IMR-90 (cell line): Measurements from ENCODE around the gene RHOT2. TPM values are rescaled to one million over a fixed set of nuclear protein-coding genes. Genes with fewer than 3 reads are reported as not detected.

Source experiments
- ATAC-seq: fragments of 200-7000 bp; cut with Tn5 transposase; 2 replicates; pipeline ENCODE4 v1.9.1; 2020; ENCODE audit warnings: low read depth, mild to moderate bottlenecking, moderate library complexity
- BruUV-seq: library from RNA; stranded (reverse); fragments of 400-500 nt; replicated peaks from 2 replicates; lab custom pipeline; 2021; lab: Mats Ljungman, UMichigan
- CTCF ChIA-PET: fragments of 300-600 bp; formaldehyde crosslinking; extraction: SDS; loops from one replicate; lab custom pipeline; 2021; ENCODE audit warnings: antibody characterized with exemption; lab: Yijun Ruan, JAX
- POLR2A ChIA-PET: fragments of 300-600 bp; sonication (Branson Sonifier 250); formaldehyde crosslinking; loops from one replicate; lab custom pipeline; 2022; ENCODE audit warnings: antibody characterized with exemption; ENCODE audit not compliant: unreplicated experiment; lab: Charles Lee
- DNase-seq: peaks from one replicate; pipeline ENCODE4 v3.0.0; 2013
- H2AFZ ChIP-seq: replicated peaks from 2 replicates; pipeline ENCODE3; 2013; ENCODE audit warnings: low read length, mild to moderate bottlenecking; ENCODE audit not compliant: poor library complexity
- H2AK5ac ChIP-seq: 2 replicates; pipeline ENCODE4 v1.6.1; 2013; ENCODE audit warnings: low read depth, low read length, inconsistent platforms
- H2AK9ac ChIP-seq: replicated peaks from 2 replicates; pipeline ENCODE3; 2013; ENCODE audit warnings: mild to moderate bottlenecking, low read depth, low read length, moderate library complexity; ENCODE audit not compliant: poor library complexity
- H2BK120ac ChIP-seq: 2 replicates; pipeline ENCODE4 v1.6.1; 2013; ENCODE audit warnings: low read depth, low read length, inconsistent platforms
- H2BK15ac ChIP-seq: 3 replicates; pipeline ENCODE4 v1.6.1; 2013; ENCODE audit warnings: low read depth, low read length, inconsistent platforms
- H2BK20ac ChIP-seq: 2 replicates; pipeline ENCODE4 v1.6.1; 2013; ENCODE audit warnings: low read depth, mild to moderate bottlenecking, inconsistent platforms, low read length, moderate library complexity
- H2BK5ac ChIP-seq: 2 replicates; pipeline ENCODE4 v1.6.1; 2013; ENCODE audit warnings: mild to moderate bottlenecking, low read depth, low read length, inconsistent platforms; ENCODE audit not compliant: poor library complexity, severe bottlenecking
- H3K14ac ChIP-seq: replicated peaks from 2 replicates; pipeline ENCODE4 v1.6.1; 2013; ENCODE audit warnings: low read depth, low read length, inconsistent platforms
- H3K18ac ChIP-seq: 2 replicates; pipeline ENCODE4 v1.6.1; 2013; ENCODE audit warnings: low read depth, low read length, control low read depth
- H3K23ac ChIP-seq: 2 replicates; pipeline ENCODE4 v1.6.1; 2013; ENCODE audit warnings: low read depth, low read length, inconsistent platforms
- H3K27ac ChIP-seq: 2 replicates; pipeline ENCODE4 v1.5.1; 2013; ENCODE audit warnings: mild to moderate bottlenecking, control low read depth, low read length; ENCODE audit not compliant: insufficient read depth
- H3K27me3 ChIP-seq: 2 replicates; pipeline ENCODE4 v1.6.1; 2013; ENCODE audit warnings: low read length; ENCODE audit not compliant: control insufficient read depth, insufficient read depth
- H3K36me3 ChIP-seq: 2 replicates; pipeline ENCODE4 v1.6.1; 2013; ENCODE audit warnings: low read length, mixed read lengths; ENCODE audit not compliant: control insufficient read depth, insufficient read depth
- H3K4ac ChIP-seq: 2 replicates; pipeline ENCODE4 v1.6.1; 2013; ENCODE audit warnings: low read depth, low read length, inconsistent platforms
- H3K4me1 ChIP-seq: 2 replicates; pipeline ENCODE4 v1.6.1; 2013; ENCODE audit warnings: low read length, mixed read lengths; ENCODE audit not compliant: control insufficient read depth, insufficient read depth
- H3K4me2 ChIP-seq: 2 replicates; pipeline ENCODE4 v1.6.1; 2013; ENCODE audit warnings: low read depth, mild to moderate bottlenecking, control low read depth, low read length, moderate library complexity
- H3K4me3 ChIP-seq: 2 replicates; pipeline ENCODE4 v1.5.1; 2013; ENCODE audit warnings: low read depth, mild to moderate bottlenecking, control low read depth, low read length, moderate library complexity; ENCODE audit not compliant: insufficient read depth
- H3K56ac ChIP-seq: 2 replicates; pipeline ENCODE4 v1.6.1; 2013; ENCODE audit warnings: low read length, inconsistent platforms; ENCODE audit not compliant: insufficient read depth; ENCODE audit errors: extremely low read depth
- H3K79me1 ChIP-seq, 2 experiments: 2 replicates each; pipeline ENCODE4 v1.6.1; 2013; ENCODE audit warnings: low read length in 2 of 2, inconsistent platforms in 1 of 2, low read depth in 1 of 2
- H3K9ac ChIP-seq: 2 replicates; pipeline ENCODE4 v1.6.1; 2013; ENCODE audit warnings: low read depth, low read length, control low read depth
- H3K9me1 ChIP-seq: 2 replicates; pipeline ENCODE4 v1.6.1; 2013; ENCODE audit warnings: low read length, inconsistent platforms; ENCODE audit not compliant: insufficient read depth
- H3K9me3 ChIP-seq: 2 replicates; pipeline ENCODE4 v1.6.1; 2013; ENCODE audit warnings: low read length; ENCODE audit not compliant: control insufficient read depth, insufficient read depth
- H4K20me1 ChIP-seq: 2 replicates; pipeline ENCODE4 v1.6.1; 2013; ENCODE audit warnings: low read length, inconsistent platforms; ENCODE audit not compliant: insufficient read depth
- H4K5ac ChIP-seq: 2 replicates; pipeline ENCODE4 v1.6.1; 2013; ENCODE audit warnings: mild to moderate bottlenecking, low read depth, low read length, control low read depth
- H4K8ac ChIP-seq, 2 experiments: 2 replicates each; pipeline ENCODE4 v1.6.1; 2013; ENCODE audit warnings: low read depth in 2 of 2, low read length in 2 of 2, control low read depth in 1 of 2, inconsistent platforms in 1 of 2
- H4K91ac ChIP-seq: 2 replicates; pipeline ENCODE4 v1.6.1; 2013; ENCODE audit warnings: low read depth, low read length, inconsistent platforms; ENCODE audit not compliant: insufficient read depth
- BHLHE40 ChIP-seq: fragments of 150-350 bp; IDR thresholded peaks from 2 replicates; pipeline ENCODE4 v1.6.1; 2016; ENCODE audit warnings: mild to moderate bottlenecking, low read depth, low read length
- FOS ChIP-seq: fragments of 150-350 bp; IDR thresholded peaks from 2 replicates; pipeline ENCODE4 v1.6.1; 2016; ENCODE audit warnings: low read depth, low read length
- MAFK ChIP-seq: IDR thresholded peaks from 2 replicates; pipeline ENCODE4 v1.6.1; 2012; ENCODE audit warnings: low read depth, low read length, improper control_type of control experiment
- MAZ ChIP-seq: IDR thresholded peaks from 2 replicates; pipeline ENCODE4 v1.6.1; 2012; ENCODE audit warnings: low read depth, mild to moderate bottlenecking, low read length, improper control_type of control experiment, moderate library complexity, borderline replicate concordance
- MXI1 ChIP-seq: IDR thresholded peaks from 2 replicates; pipeline ENCODE4 v1.6.1; 2012; ENCODE audit warnings: low read depth, mild to moderate bottlenecking, low read length, moderate library complexity, borderline replicate concordance
- NFE2L2 ChIP-seq: fragments of 150-350 bp; IDR thresholded peaks from 2 replicates; pipeline ENCODE4 v1.6.1; 2016; ENCODE audit warnings: low read depth, mild to moderate bottlenecking, low read length
- POLR2A ChIP-seq: IDR thresholded peaks from 2 replicates; pipeline ENCODE4 v1.6.1; 2012; ENCODE audit warnings: mild to moderate bottlenecking, low read depth, low read length
- RAD21 ChIP-seq: IDR thresholded peaks from 2 replicates; pipeline ENCODE4 v1.6.1; 2012; ENCODE audit warnings: low read length, improper control_type of control experiment
- RCOR1 ChIP-seq: IDR thresholded peaks from 2 replicates; pipeline ENCODE4 v1.6.1; 2012; ENCODE audit warnings: mild to moderate bottlenecking, low read length, improper control_type of control experiment; ENCODE audit not compliant: insufficient replicate concordance
- RFX5 ChIP-seq: IDR thresholded peaks from 2 replicates; pipeline ENCODE4 v1.8.0; 2012; ENCODE audit warnings: low read depth, mild to moderate bottlenecking, low read length, moderate library complexity
- WGBS, 2 experiments: methylation state at CpG; one replicate each; pipeline versions ENCODE4 v1.1.5 to v1.1.7; 2013; ENCODE audit warnings: missing lambda C conversion rate in 2 of 2; ENCODE audit not compliant: insufficient read length in 1 of 2; ENCODE audit errors: extremely low coverage in 2 of 2; 5-methylcytosine and 5-hydroxymethylcytosine counted together
- dilution Hi-C: fragments of 300-500 bp; cut with HindIII; formaldehyde crosslinking; loops from one replicate; pipeline ENCODE4 v1.14.3; 2018; ENCODE audit warnings: low sequenced_read_pairs; ENCODE audit not compliant: unreplicated experiment
- in situ Hi-C: fragments of 300-500 bp; cut with MboI; formaldehyde crosslinking; loops from 3 replicates; pipeline ENCODE4 v1.14.3; 2019; ENCODE audit warnings: low sequenced_read_pairs, inconsistent platforms, mixed read lengths
- intact Hi-C: fragments of 100-400 bp; cut with micrococcal nuclease; formaldehyde crosslinking; loops from 2 replicates; pipeline ENCODE4 v1.10.0; 2022
- polyA plus RNA-seq, 3 experiments: library from polyadenylated mRNA; depleted of rRNA; stranded (reverse); fragments of >200 nt; gene quantifications; 2 replicates each; pipeline ENCODE4 v1.2.3, GENCODE V29; 2012; ENCODE audit warnings: low replicate concordance in 1 of 3
- total RNA-seq: library from RNA; depleted of rRNA; stranded (reverse); fragments of >200 nt; gene quantifications from 2 replicates; pipeline ENCODE4 v1.2.3, GENCODE V29; 2012
- TF ChIP-seq, protein P1 (sequence below): fragments of 150-350 bp; IDR thresholded peaks from 2 replicates; pipeline ENCODE4 v1.6.1; 2017; ENCODE audit warnings: mild to moderate bottlenecking, antibody characterized with exemption, low read length, low read depth
- TF ChIP-seq, protein P2 (sequence below): conservative IDR thresholded peaks from 2 replicates; pipeline ENCODE4 v1.5.1; 2012; ENCODE audit warnings: mild to moderate bottlenecking, low read depth, low read length, improper control_type of control experiment
- TF ChIP-seq, protein P3 (sequence below): fragments of 150-350 bp; IDR thresholded peaks from 2 replicates; pipeline ENCODE4 v1.6.1; 2016; ENCODE audit warnings: low read depth, mild to moderate bottlenecking, low read length, moderate library complexity, borderline replicate concordance

RHOT2 gene
- total and polyA plus RNA-seq, 2 of the 4 experiments (the other 2 are of a cell fraction) = 20.3 to 181 TPM

DNA sequence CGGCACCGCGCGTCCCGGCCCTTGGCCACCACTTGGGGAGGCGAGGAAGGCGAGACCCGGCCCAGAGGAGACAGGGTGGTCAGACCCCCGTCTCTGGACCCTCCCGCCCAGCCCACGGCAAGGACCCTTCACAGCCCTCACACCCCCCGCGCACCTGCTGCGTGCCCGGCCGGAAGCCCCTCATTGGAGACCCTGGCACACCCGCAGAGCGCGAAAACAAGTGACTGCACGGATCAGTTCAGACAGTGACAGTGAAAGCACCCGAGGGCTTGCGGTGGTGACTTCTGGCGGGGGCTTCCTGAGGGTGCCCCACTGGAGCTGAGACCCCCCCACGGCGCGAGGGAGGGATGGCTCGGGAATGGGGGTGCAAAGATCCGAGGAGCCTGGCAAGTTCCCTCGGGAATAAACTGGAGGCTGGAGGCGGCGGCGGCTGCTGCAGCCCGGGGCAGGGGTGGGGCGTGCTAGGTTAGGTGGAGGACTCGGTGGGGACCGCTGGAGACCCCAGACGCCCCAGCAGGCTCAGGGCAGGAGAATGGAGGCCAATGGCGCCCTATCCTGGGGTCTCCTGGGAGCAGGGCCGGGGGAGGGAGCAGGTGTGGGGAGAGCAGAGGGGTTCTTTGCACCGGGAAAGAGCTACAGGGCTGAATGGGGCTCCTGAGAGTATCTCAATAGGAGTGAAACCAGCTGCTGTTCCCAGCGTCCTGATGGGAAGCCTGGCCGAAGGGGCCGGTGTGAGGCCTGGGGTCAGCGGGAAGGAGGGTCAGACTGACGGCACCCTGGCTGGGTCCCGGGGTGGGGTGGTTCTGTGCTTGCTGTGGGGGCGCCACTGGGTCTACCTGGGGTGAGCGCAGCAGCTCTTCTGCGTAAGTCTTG is 38.5 kb downstream of the RHOT2 start:
- Histone ChIP-seq H3K9me1 (no peaks in the 10 kb centered on the region), H3K36me3 (no peaks in the 10 kb centered on the region), H3K4ac (no peak overlapping the region), H3K27ac (no peak overlapping the region), H2AK5ac (no peak overlapping the region), H4K5ac (no peak overlapping the region), H3K23ac (no peak overlapping the region), H3K4me3 (no peak overlapping the region), H4K8ac (no peak overlapping the region), H2BK20ac (no peak overlapping the region), H3K79me1 (no peaks in the 10 kb centered on the region), H2AFZ (no peak overlapping the region), H3K14ac (no peak overlapping the region), H3K56ac (no peak overlapping the region), H2AK9ac (no peak overlapping the region), H3K9ac (no peak overlapping the region), H3K27me3 (peaks cover 57% of the 10 kb centered on the region), H3K9me3 (no peaks in the 10 kb centered on the region), H2BK15ac (no peak overlapping the region), H4K91ac (no peak overlapping the region), H2BK5ac (no peak overlapping the region), H3K18ac (no peak overlapping the region), H3K4me2 (no peak overlapping the region), H2BK120ac (no peak overlapping the region), H3K4me1 (peaks cover 5% of the 10 kb centered on the region; the same call in 1 of the 2 replicates), H4K20me1 (peaks cover 18% of the 10 kb centered on the region; the same call in 1 of the 2 replicates)
- intact Hi-C loops (no loop called here), in situ Hi-C loops (loop anchor here (25.0 kb wide), 1 partner anchor 356 kb away; the partner anchor contains the start of gene SSTR5), dilution Hi-C loops (no loop called here)
- 10% methylated on average over 16 of the region's 49 CpGs; no CpG with 5 or more reads in 1 of the 2 experiments for WGBS, 2 experiments
- DNase-seq (no peak), ATAC-seq (no peak)
- ChIA-PET CTCF (no interaction called here), POLR2A (no interaction called here)
- TF ChIP-seq, protein P1, sequence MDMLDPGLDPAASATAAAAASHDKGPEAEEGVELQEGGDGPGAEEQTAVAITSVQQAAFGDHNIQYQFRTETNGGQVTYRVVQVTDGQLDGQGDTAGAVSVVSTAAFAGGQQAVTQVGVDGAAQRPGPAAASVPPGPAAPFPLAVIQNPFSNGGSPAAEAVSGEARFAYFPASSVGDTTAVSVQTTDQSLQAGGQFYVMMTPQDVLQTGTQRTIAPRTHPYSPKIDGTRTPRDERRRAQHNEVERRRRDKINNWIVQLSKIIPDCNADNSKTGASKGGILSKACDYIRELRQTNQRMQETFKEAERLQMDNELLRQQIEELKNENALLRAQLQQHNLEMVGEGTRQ = no peak
- no peak for TF ChIP-seq MAZ
- no peak for TF ChIP-seq MXI1
- TF ChIP-seq RCOR1 = no peak
- TF ChIP-seq BHLHE40 = no peak
- TF ChIP-seq, protein P2, sequence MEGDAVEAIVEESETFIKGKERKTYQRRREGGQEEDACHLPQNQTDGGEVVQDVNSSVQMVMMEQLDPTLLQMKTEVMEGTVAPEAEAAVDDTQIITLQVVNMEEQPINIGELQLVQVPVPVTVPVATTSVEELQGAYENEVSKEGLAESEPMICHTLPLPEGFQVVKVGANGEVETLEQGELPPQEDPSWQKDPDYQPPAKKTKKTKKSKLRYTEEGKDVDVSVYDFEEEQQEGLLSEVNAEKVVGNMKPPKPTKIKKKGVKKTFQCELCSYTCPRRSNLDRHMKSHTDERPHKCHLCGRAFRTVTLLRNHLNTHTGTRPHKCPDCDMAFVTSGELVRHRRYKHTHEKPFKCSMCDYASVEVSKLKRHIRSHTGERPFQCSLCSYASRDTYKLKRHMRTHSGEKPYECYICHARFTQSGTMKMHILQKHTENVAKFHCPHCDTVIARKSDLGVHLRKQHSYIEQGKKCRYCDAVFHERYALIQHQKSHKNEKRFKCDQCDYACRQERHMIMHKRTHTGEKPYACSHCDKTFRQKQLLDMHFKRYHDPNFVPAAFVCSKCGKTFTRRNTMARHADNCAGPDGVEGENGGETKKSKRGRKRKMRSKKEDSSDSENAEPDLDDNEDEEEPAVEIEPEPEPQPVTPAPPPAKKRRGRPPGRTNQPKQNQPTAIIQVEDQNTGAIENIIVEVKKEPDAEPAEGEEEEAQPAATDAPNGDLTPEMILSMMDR = no peak
- no peak for TF ChIP-seq POLR2A
- TF ChIP-seq, protein P3, sequence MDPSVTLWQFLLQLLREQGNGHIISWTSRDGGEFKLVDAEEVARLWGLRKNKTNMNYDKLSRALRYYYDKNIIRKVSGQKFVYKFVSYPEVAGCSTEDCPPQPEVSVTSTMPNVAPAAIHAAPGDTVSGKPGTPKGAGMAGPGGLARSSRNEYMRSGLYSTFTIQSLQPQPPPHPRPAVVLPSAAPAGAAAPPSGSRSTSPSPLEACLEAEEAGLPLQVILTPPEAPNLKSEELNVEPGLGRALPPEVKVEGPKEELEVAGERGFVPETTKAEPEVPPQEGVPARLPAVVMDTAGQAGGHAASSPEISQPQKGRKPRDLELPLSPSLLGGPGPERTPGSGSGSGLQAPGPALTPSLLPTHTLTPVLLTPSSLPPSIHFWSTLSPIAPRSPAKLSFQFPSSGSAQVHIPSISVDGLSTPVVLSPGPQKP = no peak
- no peak for TF ChIP-seq FOS
- TF ChIP-seq MAFK = no peak
- TF ChIP-seq NFE2L2 = no peak
- TF ChIP-seq RFX5 = no peak
- TF ChIP-seq RAD21 = no peak
- no TSS peak for BruUV-seq
